Renal cortex interstitium (tissue), 11 donors: ENCODE data around the gene PER1. TPM values are rescaled to one million over a fixed set of nuclear protein-coding genes. Genes with fewer than 3 reads are reported as not detected.

Experiments used
- DNase-seq, 11 donors: peaks; one replicate each; pipeline ENCODE4 v3.0.0-alpha.2; 2013; ENCODE audit warnings: low read depth in 9 of 11, low spot score in 4 of 11; ENCODE audit errors: extremely low read depth in 1 of 11
- polyA plus RNA-seq, 3 donors: library from polyadenylated mRNA; unstranded; fragments of 120-200 nt; gene quantifications; one replicate each; pipeline ENCODE4 v1.2.1, GENCODE V29; 2013; ENCODE audit not compliant: insufficient read length in 3 of 3

Gene PER1
- polyA plus RNA-seq, 3 donors, result 29.0 to 53.9 (median 30.6) TPM

GRCh38 chr17:8144401-8145231 lies 7.6 kb downstream of the PER1 start:
- DNase-seq, result no peak

GRCh38 chr17:8143581-8144400 lies 8.4 kb downstream of the PER1 start:
- no peak for DNase-seq

GRCh38 chr17:8142887-8143580 lies 9.2 kb downstream of the PER1 start:
- no peak for DNase-seq

GRCh38 chr17:8142158-8142886 lies 9.9 kb downstream of the PER1 start:
- DNase-seq, result no peak

- DNase-seq, result no peak
Observed at GRCh38 chr17:8141741-8142140, 10.5 kb downstream of the PER1 start.

GRCh38 chr17:8141045-8141444 lies 11.2 kb downstream of the PER1 start:
- no peak for DNase-seq

- no peak for DNase-seq
Observed at GRCh38 chr17:8140065-8141029, 11.9 kb downstream of the PER1 start.

GRCh38 chr17:8138672-8139371 lies 13.4 kb downstream of the PER1 start:
- DNase-seq, result peak; percentile 89 to 97 (median 95)

- DNase-seq, result no peak
Observed at GRCh38 chr17:8138374-8138671, 13.9 kb downstream of the PER1 start.

- DNase-seq, result no peak
Observed at GRCh38 chr17:8137645-8138373, 14.4 kb downstream of the PER1 start.

- no peak for DNase-seq
Observed at GRCh38 chr17:8133941-8134340, 18.3 kb downstream of the PER1 start.

- no peak for DNase-seq
Observed at GRCh38 chr17:8133399-8133798, 18.8 kb downstream of the PER1 start.

GRCh38 chr17:8131844-8132441 lies 20.3 kb downstream of the PER1 start:
- DNase-seq, result no peak

GRCh38 chr17:8128125-8128784 lies 23.9 kb downstream of the PER1 start:
- DNase-seq, result no peak

GRCh38 chr17:8126491-8127066 lies 25.6 kb downstream of the PER1 start:
- peak in 1 of 11 donors; percentile 29 for DNase-seq
